ENCODE measurements around the gene BRD3.

DNA sequence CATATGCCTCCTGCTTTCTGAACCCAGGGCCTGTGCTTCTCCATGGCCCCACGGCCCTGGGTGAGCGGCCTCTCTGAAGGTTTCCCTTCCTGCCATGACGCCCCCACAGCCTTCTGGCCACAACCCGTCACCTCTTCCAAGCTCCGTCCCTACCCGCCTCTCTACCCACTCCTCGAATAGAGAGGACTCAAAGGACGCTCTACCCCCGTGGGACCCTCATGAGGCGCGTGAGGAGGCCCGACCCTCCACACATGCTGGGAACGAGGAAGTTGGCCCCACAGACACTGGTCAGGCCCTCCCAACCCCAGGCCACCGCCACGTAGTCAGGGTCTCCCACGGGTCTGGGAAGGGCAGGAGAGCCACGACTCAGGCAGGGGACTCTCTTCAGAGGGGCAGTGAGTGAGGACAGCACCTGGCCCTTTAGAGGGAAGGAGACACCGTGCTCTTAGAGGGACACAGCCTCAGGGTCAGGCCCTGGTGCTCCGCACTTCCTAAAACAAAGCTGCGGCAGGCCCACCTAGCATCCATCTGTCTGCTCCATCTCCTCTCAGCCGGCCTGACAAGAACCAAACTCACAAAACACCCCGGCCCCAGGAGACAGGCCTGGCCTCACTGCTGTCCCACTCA, 5.3 kb downstream of the BRD3 start:
- TF ChIP-seq CTCF (IDR thresholded peaks at IDR 0.05 in 4 of 5, conservative IDR thresholded peaks at IDR 0.05 in 1 of 5) (no peak), POLR2A (IDR thresholded peaks at IDR 0.05) (no peak)
